Measurements from ENCODE around the gene PKP3.
"Not testable (repeated sequence)": the region's sequence is repeated elsewhere in the genome, so short reads cannot be mapped to it uniquely, and the experiment has no call there.

GRCh38 chr11:411520-411919 lies 17.5 kb downstream of the PKP3 start:
- TF ChIP-seq CTCF, POLR2A, POLR2AphosphoS5 (IDR thresholded peaks at IDR 0.05): not testable (repeated sequence)

Measured in breast epithelium (tissue), 3 donors.